ENCODE results near the gene ARNT2. TPM values are rescaled to one million over a fixed set of nuclear protein-coding genes. Genes with fewer than 3 reads are reported as not detected.

ARNT2 gene
- total RNA-seq, 4 donors from 2014 or later, result 1.8 to 5.1 (median 3.6) TPM

DNA sequence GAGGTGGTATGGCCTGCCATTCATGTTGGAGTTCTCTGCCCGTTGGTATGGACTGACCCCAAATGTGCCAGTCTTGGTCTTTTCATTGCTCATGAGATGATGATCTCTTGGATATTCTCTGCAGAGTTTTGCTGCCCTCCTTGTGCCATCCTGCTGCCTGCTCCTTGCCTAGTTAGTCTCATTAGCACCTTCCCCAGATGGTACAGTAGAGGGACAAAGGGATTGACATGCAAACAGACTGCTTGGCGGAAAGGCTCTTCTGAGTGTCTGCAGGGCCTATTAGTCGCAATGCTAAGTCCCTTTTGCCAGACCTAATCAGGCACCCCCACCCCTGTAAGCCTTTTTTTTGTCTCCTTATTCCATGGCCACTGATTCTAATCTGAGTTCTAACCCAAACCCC, 90.6 kb downstream of the ARNT2 start:
- H3K4me1 ChIP-seq, result no peaks in the 10 kb centered on the region
- no peak overlapping the region for H3K4me3 ChIP-seq
- WGBS, result 89% methylated on average over 3 of the region's 3 CpGs
- H3K27ac ChIP-seq, result no peak overlapping the region
- H3K9me3 ChIP-seq, result no peaks in the 10 kb centered on the region
- no peaks in the 10 kb centered on the region for H3K27me3 ChIP-seq
- no peaks in the 10 kb centered on the region for H3K36me3 ChIP-seq
- TF ChIP-seq POLR2AphosphoS5 (IDR thresholded peaks at IDR 0.05) (no peak), EP300 (IDR thresholded peaks at IDR 0.05) (no peak), POLR2A (IDR thresholded peaks at IDR 0.05) (no peak)
- TF ChIP-seq, protein P1, sequence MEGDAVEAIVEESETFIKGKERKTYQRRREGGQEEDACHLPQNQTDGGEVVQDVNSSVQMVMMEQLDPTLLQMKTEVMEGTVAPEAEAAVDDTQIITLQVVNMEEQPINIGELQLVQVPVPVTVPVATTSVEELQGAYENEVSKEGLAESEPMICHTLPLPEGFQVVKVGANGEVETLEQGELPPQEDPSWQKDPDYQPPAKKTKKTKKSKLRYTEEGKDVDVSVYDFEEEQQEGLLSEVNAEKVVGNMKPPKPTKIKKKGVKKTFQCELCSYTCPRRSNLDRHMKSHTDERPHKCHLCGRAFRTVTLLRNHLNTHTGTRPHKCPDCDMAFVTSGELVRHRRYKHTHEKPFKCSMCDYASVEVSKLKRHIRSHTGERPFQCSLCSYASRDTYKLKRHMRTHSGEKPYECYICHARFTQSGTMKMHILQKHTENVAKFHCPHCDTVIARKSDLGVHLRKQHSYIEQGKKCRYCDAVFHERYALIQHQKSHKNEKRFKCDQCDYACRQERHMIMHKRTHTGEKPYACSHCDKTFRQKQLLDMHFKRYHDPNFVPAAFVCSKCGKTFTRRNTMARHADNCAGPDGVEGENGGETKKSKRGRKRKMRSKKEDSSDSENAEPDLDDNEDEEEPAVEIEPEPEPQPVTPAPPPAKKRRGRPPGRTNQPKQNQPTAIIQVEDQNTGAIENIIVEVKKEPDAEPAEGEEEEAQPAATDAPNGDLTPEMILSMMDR (IDR thresholded peaks at IDR 0.05), result no peak
- no peak for DNase-seq (ENCODE audit: low spot score in 2 of 2)

DNA sequence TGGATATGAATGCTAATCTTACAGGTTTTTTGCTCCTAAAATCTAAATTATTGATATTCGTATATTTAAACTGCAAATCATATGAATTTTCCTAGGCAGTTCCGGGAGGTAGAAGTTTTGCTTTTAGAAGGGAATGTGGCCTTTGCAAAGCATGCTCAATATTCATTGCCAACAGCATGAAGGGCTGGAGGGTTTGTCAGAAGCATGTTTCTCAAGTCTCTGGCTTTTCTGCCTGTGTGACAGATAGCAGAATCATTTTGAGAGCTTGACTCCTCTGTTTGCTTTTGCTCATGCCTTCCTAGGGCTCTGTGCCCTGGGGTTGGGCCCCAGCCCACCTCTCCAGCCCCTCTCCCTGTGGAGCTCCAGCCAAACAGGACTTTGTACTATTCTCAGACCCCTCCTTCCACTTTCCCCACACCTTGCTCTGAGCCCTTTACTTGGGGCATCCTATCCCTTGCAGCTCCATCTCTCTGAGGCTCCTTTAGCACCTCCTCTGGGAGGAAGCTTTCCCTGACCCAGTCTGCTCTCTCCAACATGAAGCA, 91.3 kb downstream of the ARNT2 start:
- Histone ChIP-seq H3K9me3 (no peaks in the 10 kb centered on the region), H3K4me1 (no peaks in the 10 kb centered on the region), H3K27ac (no peak overlapping the region), H3K4me3 (no peak overlapping the region), H3K36me3 (no peaks in the 10 kb centered on the region), H3K27me3 (no peaks in the 10 kb centered on the region)
- TF ChIP-seq, protein P1 (IDR thresholded peaks at IDR 0.05), result no peak
- TF ChIP-seq POLR2A (IDR thresholded peaks at IDR 0.05) (no peak), EP300 (IDR thresholded peaks at IDR 0.05) (no peak), POLR2AphosphoS5 (IDR thresholded peaks at IDR 0.05) (no peak)
- DNase-seq (ENCODE audit: low spot score in 2 of 2), result no peak
- 95% methylated on average over 2 of the region's 2 CpGs for WGBS

DNA sequence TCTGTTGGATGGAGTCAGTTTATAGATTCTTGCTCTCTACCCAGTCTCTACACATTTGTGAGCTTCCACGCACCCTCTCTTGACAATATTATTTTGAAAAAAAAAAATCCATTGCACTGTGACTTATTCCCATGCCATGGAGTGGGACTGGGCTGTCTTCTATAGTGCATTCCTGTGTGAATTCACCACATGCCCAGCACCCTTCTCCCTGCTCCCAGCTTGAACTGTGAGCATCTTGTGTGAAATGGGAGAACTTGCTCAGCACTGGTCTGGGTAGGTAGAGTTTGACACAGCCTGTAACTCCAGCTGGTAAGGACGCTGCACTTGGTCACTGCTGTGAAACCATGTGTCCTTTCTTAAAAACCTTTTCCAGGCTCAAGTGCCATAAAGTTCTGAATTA, 91.9 kb downstream of the ARNT2 start:
- no peaks in the 10 kb centered on the region for H3K4me1 ChIP-seq
- TF ChIP-seq EP300 (IDR thresholded peaks at IDR 0.05), result no peak
- TF ChIP-seq, protein P1 (IDR thresholded peaks at IDR 0.05), result no peak
- TF ChIP-seq POLR2AphosphoS5 (IDR thresholded peaks at IDR 0.05), result no peak
- no peak for TF ChIP-seq POLR2A (IDR thresholded peaks at IDR 0.05)
- 89% methylated on average over 2 of the region's 2 CpGs for WGBS

DNA sequence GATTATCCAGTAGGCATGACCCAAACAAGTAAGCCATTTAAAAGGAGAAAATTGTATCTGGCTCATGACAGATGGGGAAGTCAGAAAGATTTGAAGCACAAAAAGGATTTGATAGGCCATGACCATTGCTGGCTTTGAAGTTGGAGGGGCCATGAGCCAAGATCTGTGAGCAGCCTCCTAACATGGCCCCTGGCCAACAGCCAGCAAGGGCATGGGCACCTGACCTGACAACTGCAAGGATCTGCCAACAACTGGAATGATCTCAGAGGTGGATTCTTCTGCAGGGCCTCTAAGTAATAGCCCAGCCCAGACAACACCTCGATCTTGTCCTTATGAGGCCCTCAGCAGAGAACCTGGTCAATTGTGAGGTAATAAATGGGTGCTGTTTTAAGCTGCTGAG, 93.0 kb downstream of the ARNT2 start:
- no peak for TF ChIP-seq POLR2A (IDR thresholded peaks at IDR 0.05)
- TF ChIP-seq EP300 (IDR thresholded peaks at IDR 0.05), result no peak
- no peak for TF ChIP-seq POLR2AphosphoS5 (IDR thresholded peaks at IDR 0.05)
- TF ChIP-seq, protein P1 (IDR thresholded peaks at IDR 0.05), result no peak
- Histone ChIP-seq H3K4me1 (no peaks in the 10 kb centered on the region), H3K9me3 (no peaks in the 10 kb centered on the region), H3K36me3 (no peaks in the 10 kb centered on the region), H3K27me3 (no peaks in the 10 kb centered on the region), H3K27ac (no peak overlapping the region), H3K4me3 (no peak overlapping the region)
- DNase-seq (ENCODE audit: low spot score in 2 of 2), result no peak
- 85% methylated on average over 1 of the region's 1 CpG for WGBS

More for the DNA sequence above, 91.9 kb downstream of the ARNT2 start:
- H3K27ac ChIP-seq, result no peak overlapping the region
- no peaks in the 10 kb centered on the region for H3K9me3 ChIP-seq
- no peak for DNase-seq (ENCODE audit: low spot score in 2 of 2)
- no peak overlapping the region for H3K4me3 ChIP-seq
- no peaks in the 10 kb centered on the region for H3K27me3 ChIP-seq
- H3K36me3 ChIP-seq, result no peaks in the 10 kb centered on the region

DNA sequence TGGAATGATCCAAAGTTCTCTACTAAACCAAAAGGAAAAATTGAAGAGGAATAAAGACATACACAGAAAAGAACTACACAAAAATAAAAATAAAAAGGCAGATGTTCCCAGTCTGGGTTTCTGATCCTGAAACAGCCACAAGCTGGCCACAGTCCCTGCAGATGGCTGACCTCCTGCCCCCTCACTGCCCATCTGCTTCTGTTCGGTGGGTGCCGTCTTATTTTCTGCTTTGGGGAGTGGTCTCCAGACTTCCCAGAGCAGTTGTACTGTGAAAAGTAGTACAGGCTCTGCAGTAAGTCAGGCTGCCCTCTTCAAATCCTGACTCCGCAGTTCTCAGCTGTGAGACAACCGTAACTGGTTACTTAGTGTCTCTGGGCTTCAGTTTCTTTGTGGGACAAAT, 94.5 kb downstream of the ARNT2 start:
- Histone ChIP-seq H3K4me1 (peaks cover 3% of the 10 kb centered on the region), H3K36me3 (no peaks in the 10 kb centered on the region), H3K9me3 (no peaks in the 10 kb centered on the region), H3K27ac (no peak overlapping the region), H3K27me3 (no peaks in the 10 kb centered on the region), H3K4me3 (no peak overlapping the region)
- DNase-seq (ENCODE audit: low spot score in 2 of 2), result no peak
- 81% methylated on average over 4 of the region's 4 CpGs for whole genome bisulfite sequencing
- TF ChIP-seq, protein P1 (IDR thresholded peaks at IDR 0.05), result no peak
- TF ChIP-seq POLR2AphosphoS5 (IDR thresholded peaks at IDR 0.05) (no peak), EP300 (IDR thresholded peaks at IDR 0.05) (no peak), POLR2A (IDR thresholded peaks at IDR 0.05) (no peak)
